GM06990 (cell line): ENCODE measurements around the gene FSTL1.

Experiments
- DNase-seq: peaks from one replicate; pipeline ENCODE4 v3.0.0-alpha.2; 2011; ENCODE audit not compliant: insufficient read length; ENCODE audit errors: extremely low read depth
- H3K27me3 ChIP-seq: replicated peaks from 2 replicates; pipeline ENCODE4 v1.6.0; 2011; ENCODE audit warnings: low read length; ENCODE audit not compliant: control insufficient read depth, insufficient read depth
- H3K36me3 ChIP-seq: 2 replicates; pipeline ENCODE4 v1.5.1; 2011; ENCODE audit warnings: low read length; ENCODE audit not compliant: control insufficient read depth, insufficient read depth
- H3K4me3 ChIP-seq: replicated peaks from 2 replicates; pipeline ENCODE4 v1.5.1; 2011; ENCODE audit warnings: low read depth, mild to moderate bottlenecking, control low read depth, low read length
- TF ChIP-seq, protein P1 (sequence below): IDR thresholded peaks from 2 replicates; pipeline ENCODE4 v1.5.1; 2011; ENCODE audit warnings: low read length, control low read depth, mild to moderate bottlenecking, inconsistent platforms; ENCODE audit not compliant: insufficient read depth, poor library complexity, severe bottlenecking

Gene FSTL1

GRCh38 chr3:120471643-120472042 lies 20.9 kb upstream of the FSTL1 start:
- Histone ChIP-seq H3K4me3 (no peak overlapping the region), H3K27me3 (no peaks in the 10 kb centered on the region), H3K36me3 (no peaks in the 10 kb centered on the region)
- TF ChIP-seq, protein P1, sequence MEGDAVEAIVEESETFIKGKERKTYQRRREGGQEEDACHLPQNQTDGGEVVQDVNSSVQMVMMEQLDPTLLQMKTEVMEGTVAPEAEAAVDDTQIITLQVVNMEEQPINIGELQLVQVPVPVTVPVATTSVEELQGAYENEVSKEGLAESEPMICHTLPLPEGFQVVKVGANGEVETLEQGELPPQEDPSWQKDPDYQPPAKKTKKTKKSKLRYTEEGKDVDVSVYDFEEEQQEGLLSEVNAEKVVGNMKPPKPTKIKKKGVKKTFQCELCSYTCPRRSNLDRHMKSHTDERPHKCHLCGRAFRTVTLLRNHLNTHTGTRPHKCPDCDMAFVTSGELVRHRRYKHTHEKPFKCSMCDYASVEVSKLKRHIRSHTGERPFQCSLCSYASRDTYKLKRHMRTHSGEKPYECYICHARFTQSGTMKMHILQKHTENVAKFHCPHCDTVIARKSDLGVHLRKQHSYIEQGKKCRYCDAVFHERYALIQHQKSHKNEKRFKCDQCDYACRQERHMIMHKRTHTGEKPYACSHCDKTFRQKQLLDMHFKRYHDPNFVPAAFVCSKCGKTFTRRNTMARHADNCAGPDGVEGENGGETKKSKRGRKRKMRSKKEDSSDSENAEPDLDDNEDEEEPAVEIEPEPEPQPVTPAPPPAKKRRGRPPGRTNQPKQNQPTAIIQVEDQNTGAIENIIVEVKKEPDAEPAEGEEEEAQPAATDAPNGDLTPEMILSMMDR, result no peak
- DNase-seq, result no peak

- TF ChIP-seq, protein P1, result no peak
- H3K27me3 ChIP-seq, result no peaks in the 10 kb centered on the region
- H3K36me3 ChIP-seq, result no peaks in the 10 kb centered on the region
- no peak overlapping the region for H3K4me3 ChIP-seq
- no peak for DNase-seq
Measured at GRCh38 chr3:120470870-120471269, 20.1 kb upstream of the FSTL1 start.

DNA sequence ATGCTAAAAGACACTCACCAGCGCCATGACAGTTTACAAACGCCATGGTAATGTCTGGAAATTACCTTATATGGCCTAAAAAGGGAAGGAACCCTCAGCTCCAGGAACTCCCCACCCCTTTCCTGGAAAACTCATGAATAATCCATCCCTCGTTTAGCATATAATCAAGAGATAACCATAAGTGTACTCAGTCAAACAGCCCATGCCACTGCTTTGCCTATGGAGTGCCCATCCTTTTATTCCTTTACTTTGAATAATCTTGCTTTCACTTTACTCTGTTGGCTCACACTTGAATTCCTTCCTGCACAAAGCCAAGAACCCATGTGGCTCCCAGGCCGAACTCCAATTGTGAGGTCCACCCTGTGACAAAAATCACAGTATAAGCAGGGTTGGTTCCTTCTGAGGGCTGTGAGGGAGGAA lies 19.1 kb upstream of the FSTL1 start:
- Histone ChIP-seq H3K4me3 (no peak overlapping the region), H3K36me3 (no peaks in the 10 kb centered on the region), H3K27me3 (no peaks in the 10 kb centered on the region)
- no peak for DNase-seq
- TF ChIP-seq, protein P1, result no peak

DNA sequence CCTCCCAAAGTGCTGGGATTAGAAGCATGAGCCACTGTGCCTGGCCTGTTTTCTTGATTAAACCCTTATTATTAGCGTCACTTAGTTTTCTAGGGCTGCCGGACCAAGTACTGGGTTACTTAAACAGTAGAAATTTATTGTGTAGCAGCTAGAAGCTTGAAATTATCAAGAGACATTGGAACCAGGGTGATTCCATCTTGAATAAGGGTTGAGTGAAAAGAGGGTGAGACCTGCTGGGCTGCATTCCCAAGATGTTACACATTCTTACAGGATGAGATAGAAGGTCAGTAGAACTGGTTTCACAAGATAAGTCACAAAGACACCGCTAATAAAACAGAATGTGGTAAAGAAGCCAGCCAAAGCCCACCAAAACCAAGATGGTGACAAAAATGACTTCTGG lies 18.6 kb upstream of the FSTL1 start:
- no peak overlapping the region for H3K4me3 ChIP-seq
- TF ChIP-seq, protein P1, result no peak
- no peaks in the 10 kb centered on the region for H3K36me3 ChIP-seq
- H3K27me3 ChIP-seq, result no peaks in the 10 kb centered on the region
- DNase-seq, result no peak

DNA sequence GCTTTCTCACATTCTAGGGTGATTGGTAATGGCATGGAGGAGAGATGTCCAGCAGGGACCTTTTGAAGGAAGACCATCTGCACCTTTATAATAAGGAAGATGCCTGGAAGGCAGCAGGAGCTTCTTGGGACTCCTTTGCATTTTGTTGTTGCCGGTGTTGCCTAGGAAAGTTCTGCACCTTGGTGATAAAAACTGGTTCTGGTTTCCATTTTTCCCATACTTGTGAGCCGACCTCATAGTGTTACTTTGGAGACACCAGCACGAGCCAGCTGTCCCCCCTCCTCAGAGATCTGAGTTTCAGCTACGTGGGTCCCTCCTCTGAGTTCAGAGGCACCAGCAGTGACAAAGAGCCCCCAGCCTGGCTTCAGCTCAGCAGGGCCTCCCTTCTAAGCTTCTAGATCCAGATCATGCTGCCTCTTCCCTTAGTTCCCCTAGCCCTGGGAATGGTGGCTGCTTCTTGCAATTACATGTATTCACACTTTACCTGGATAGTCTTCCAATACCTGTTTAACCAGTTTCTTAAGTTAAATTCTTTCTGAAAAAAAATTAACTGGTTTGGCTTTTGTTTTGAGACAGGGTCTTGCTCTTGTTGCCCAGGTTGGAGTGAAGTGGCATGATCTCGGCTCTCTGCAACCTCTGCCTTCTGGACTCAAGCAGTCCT lies 18.0 kb upstream of the FSTL1 start:
- H3K4me3 ChIP-seq, result no peak overlapping the region
- H3K36me3 ChIP-seq, result no peaks in the 10 kb centered on the region
- no peak for DNase-seq
- no peaks in the 10 kb centered on the region for H3K27me3 ChIP-seq
- TF ChIP-seq, protein P1, result no peak
